HG03103 (cell line): ENCODE results near the gene PGS1.

Experiments used
- ATAC-seq: cut with Tn5 transposase; IDR thresholded peaks from one replicate; pipeline ENCODE4 v1.9.1; 2021; ENCODE audit warnings: low read depth; ENCODE audit not compliant: unreplicated experiment

Gene PGS1

GRCh38 chr17:78362671-78363070 lies 15.8 kb upstream of the PGS1 start:
- no peak for ATAC-seq

- no peak for ATAC-seq
These were observed 13.8 kb upstream of the PGS1 start for GRCh38 chr17:78364436-78365281.

- no peak for ATAC-seq
These were observed 12.8 kb upstream of the PGS1 start for GRCh38 chr17:78365561-78366108.

- no peak for ATAC-seq
These were observed 12.2 kb upstream of the PGS1 start for GRCh38 chr17:78366109-78366848.

GRCh38 chr17:78367193-78367592 lies 11.3 kb upstream of the PGS1 start:
- no peak for ATAC-seq

GRCh38 chr17:78368348-78368747 lies 10.1 kb upstream of the PGS1 start:
- no peak for ATAC-seq

GRCh38 chr17:78368854-78369495 lies 9.5 kb upstream of the PGS1 start:
- ATAC-seq: no peak

- no peak for ATAC-seq
These were observed 8.6 kb upstream of the PGS1 start for GRCh38 chr17:78369791-78370381.

- ATAC-seq: no peak
These were observed 7.4 kb upstream of the PGS1 start for GRCh38 chr17:78371056-78371455.

- no peak for ATAC-seq
These were observed 5.6 kb upstream of the PGS1 start for GRCh38 chr17:78372841-78373240.

- no peak for ATAC-seq
These were observed 4.3 kb upstream of the PGS1 start for GRCh38 chr17:78374189-78374588.

GRCh38 chr17:78374631-78375274 lies 3.7 kb upstream of the PGS1 start:
- ATAC-seq: no peak

- no peak for ATAC-seq
These were observed 2.9 kb upstream of the PGS1 start for GRCh38 chr17:78375401-78376151.

GRCh38 chr17:78376161-78376560 lies 2.3 kb upstream of the PGS1 start:
- ATAC-seq: no peak

GRCh38 chr17:78377858-78378224 lies 608 bp upstream of the PGS1 start:
- ATAC-seq: no peak

- no peak for ATAC-seq
These were observed 662 bp downstream of the PGS1 start for GRCh38 chr17:78379131-78379491.

- no peak for ATAC-seq
These were observed 1.9 kb downstream of the PGS1 start for GRCh38 chr17:78380370-78380769.

GRCh38 chr17:78381601-78382232 lies 3.3 kb downstream of the PGS1 start:
- no peak for ATAC-seq
